Activated gamma-delta T cell treated with Interleukin-2 at 50 U/mL for 16 hours (primary cell): ENCODE measurements around the gene SYCP2.
"Not testable (repeated sequence)": the region's sequence is repeated elsewhere in the genome, so short reads cannot be mapped to it uniquely, and the experiment has no call there.

Experiments used
- DNase-seq: peaks from one replicate; pipeline ENCODE4 v3.0.0-alpha.2; 2020

The SYCP2 gene

GRCh38 chr20:59933296-59933848, at the start of gene SYCP2:
Gene SYCP2 (minus strand): TSS chr20:59933637. CDS start chr20:59922413, 11,224 bp downstream.
- peak; percentile 61 for DNase-seq

- no peak for DNase-seq
Measured at GRCh38 chr20:59983076-59983475, 49.6 kb upstream of the SYCP2 start.

- no peak for DNase-seq
Measured at GRCh38 chr20:59977086-59977485, 43.6 kb upstream of the SYCP2 start.

- no peak for DNase-seq
Measured at GRCh38 chr20:59976156-59976782, 42.8 kb upstream of the SYCP2 start.

GRCh38 chr20:59972037-59972801, 38.8 kb upstream of the SYCP2 start:
- no peak for DNase-seq

- DNase-seq, result no peak
Measured at GRCh38 chr20:59971428-59971827, 38.0 kb upstream of the SYCP2 start.

- DNase-seq, result no peak
Measured at GRCh38 chr20:59966428-59966827, 33.0 kb upstream of the SYCP2 start.

GRCh38 chr20:59962155-59962554, 28.7 kb upstream of the SYCP2 start:
- no peak for DNase-seq

GRCh38 chr20:59961423-59961822, 28.0 kb upstream of the SYCP2 start:
- DNase-seq, result no peak

- DNase-seq, result no peak
Measured at GRCh38 chr20:59958626-59959025, 25.2 kb upstream of the SYCP2 start.

GRCh38 chr20:59958123-59958522, 24.7 kb upstream of the SYCP2 start, which contains the start of gene CDH26:
Gene CDH26 (plus strand): TSS chr20:59958423. CDS start chr20:59958727, 304 bp downstream.
- no peak for DNase-seq

- not testable (repeated sequence) for DNase-seq
Measured at GRCh38 chr20:59957568-59957967, 24.1 kb upstream of the SYCP2 start.

- no peak for DNase-seq
Measured at GRCh38 chr20:59955131-59955796, 21.8 kb upstream of the SYCP2 start.

GRCh38 chr20:59954718-59955117, 21.3 kb upstream of the SYCP2 start:
- no peak for DNase-seq

GRCh38 chr20:59949911-59950310, 16.5 kb upstream of the SYCP2 start:
- DNase-seq, result no peak

GRCh38 chr20:59948828-59949720, 15.6 kb upstream of the SYCP2 start:
- DNase-seq, result peak; percentile 35

- no peak for DNase-seq
Measured at GRCh38 chr20:59948212-59948611, 14.8 kb upstream of the SYCP2 start.

- DNase-seq, result no peak
Measured at GRCh38 chr20:59947376-59947775, 13.9 kb upstream of the SYCP2 start.

- DNase-seq, result no peak
Measured at GRCh38 chr20:59945731-59946130, 12.3 kb upstream of the SYCP2 start.

GRCh38 chr20:59945175-59945574, 11.7 kb upstream of the SYCP2 start:
- DNase-seq, result no peak

- no peak for DNase-seq
Measured at GRCh38 chr20:59944726-59945125, 11.3 kb upstream of the SYCP2 start.

- DNase-seq, result no peak
Measured at GRCh38 chr20:59942245-59942644, 8.8 kb upstream of the SYCP2 start.

GRCh38 chr20:59940956-59941294, 7.5 kb upstream of the SYCP2 start:
- DNase-seq, result no peak
